SK-N-SH (cell line): ENCODE measurements around the gene MGLL. TPM values are rescaled to one million over a fixed set of nuclear protein-coding genes. Genes with fewer than 3 reads are reported as not detected.

Experiments
- CTCF ChIA-PET: fragments of 300-600, 350-600 bp; formaldehyde crosslinking; extraction: SDS; loops from one replicate; lab custom pipeline; 2021; lab: Yijun Ruan, JAX
- POLR2A ChIA-PET: fragments of 350-600 bp; sonication (Branson Sonifier 250); formaldehyde crosslinking; extraction: SDS; loops from one replicate; lab custom pipeline; 2020; ENCODE audit warnings: antibody characterized with exemption, inconsistent platforms; lab: Yijun Ruan, JAX
- DNase-seq: peaks from one replicate; pipeline ENCODE4 v3.0.0; 2012
- H2AFZ ChIP-seq: fragments of 200-600 bp; sonication (generic); 2 replicates; pipeline ENCODE4 v1.8.1; 2016; ENCODE audit warnings: antibody characterized with exemption, mild to moderate bottlenecking, low read depth
- H3F3A ChIP-seq: fragments of 200-600 bp; sonication (generic); replicated peaks from 2 replicates; pipeline ENCODE3; 2016; ENCODE audit warnings: antibody characterized with exemption, mild to moderate bottlenecking; ENCODE audit not compliant: insufficient read depth
- H3K27ac ChIP-seq, 2 experiments: fragments of 200-500 bp in 1 of 2; fragments of 200-600 bp in 1 of 2; sonication (Bioruptor generic) in 1 of 2; sonication (generic), shearing (Covaris generic) in 1 of 2; 2 replicates each; pipeline versions ENCODE4 v1.5.1 to v1.6.1; 2014 to 2016; ENCODE audit warnings: low read depth in 2 of 2, inconsistent platforms in 1 of 2, low read length in 1 of 2, mild to moderate bottlenecking in 1 of 2, mixed read lengths in 1 of 2
- H3K27me3 ChIP-seq: fragments of 200-600 bp; sonication (generic), shearing (Covaris generic); 2 replicates; pipeline ENCODE4 v1.6.1; 2016; ENCODE audit warnings: mixed run types; ENCODE audit not compliant: insufficient read depth
- H3K36me3 ChIP-seq, 2 experiments: fragments of 200-500 bp in 1 of 2; fragments of 200-600 bp in 1 of 2; sonication (Bioruptor generic) in 1 of 2; sonication (generic) in 1 of 2; replicated peaks in 1 of 2; 2 replicates each; pipeline versions ENCODE3 to v1.5.1; 2014 to 2016; ENCODE audit warnings: low read length in 1 of 2, mild to moderate bottlenecking in 1 of 2; ENCODE audit not compliant: insufficient read depth in 2 of 2, control insufficient read depth in 1 of 2
- H3K4me1 ChIP-seq, 2 experiments: fragments of 200-500 bp in 1 of 2; fragments of 200-600 bp in 1 of 2; sonication (Bioruptor generic) in 1 of 2; sonication (generic), shearing (Covaris generic) in 1 of 2; 2 replicates each; pipeline versions ENCODE4 v1.5.1 to v1.6.1; 2014 to 2016; ENCODE audit warnings: low read depth in 1 of 2, low read length in 1 of 2, mixed run types in 1 of 2; ENCODE audit not compliant: insufficient read depth in 2 of 2, control insufficient read depth in 1 of 2
- H3K4me2 ChIP-seq: fragments of 200-600 bp; sonication (generic), shearing (Covaris generic); 2 replicates; pipeline ENCODE4 v1.6.1; 2017; ENCODE audit warnings: mixed run types
- H3K4me3 ChIP-seq, 2 experiments: fragments of 200-500 bp in 1 of 2; fragments of 200-600 bp in 1 of 2; sonication (Bioruptor generic) in 1 of 2; sonication (generic), shearing (Covaris generic) in 1 of 2; 2 replicates each; pipeline versions ENCODE4 v1.5.1 to v1.8.1; 2014 to 2016; ENCODE audit warnings: low read depth in 2 of 2, inconsistent platforms in 1 of 2, low read length in 1 of 2, mild to moderate bottlenecking in 1 of 2, mixed read lengths in 1 of 2, moderate library complexity in 1 of 2
- H3K79me2 ChIP-seq: fragments of 200-600 bp; sonication (generic); 2 replicates; pipeline ENCODE4 v1.8.1; 2017; ENCODE audit warnings: mild to moderate bottlenecking; ENCODE audit not compliant: insufficient read depth
- H3K9ac ChIP-seq: fragments of 200-600 bp; sonication (generic); 2 replicates; pipeline ENCODE4 v1.6.1; 2017; ENCODE audit warnings: mixed run types
- H3K9me2 ChIP-seq: fragments of 200-600 bp; sonication (generic); 2 replicates; pipeline ENCODE4 v1.6.1; 2017; ENCODE audit warnings: mixed run types
- H3K9me3 ChIP-seq: fragments of 200-600 bp; sonication (generic); 2 replicates; pipeline ENCODE4 v1.6.1; 2017; ENCODE audit warnings: mixed run types, mild to moderate bottlenecking, moderate library complexity
- H4K20me1 ChIP-seq: fragments of 200-600 bp; sonication (generic); 2 replicates; pipeline ENCODE4 v1.6.1; 2017; ENCODE audit warnings: mild to moderate bottlenecking, mixed run types; ENCODE audit not compliant: insufficient read depth
- ELF1 ChIP-seq: IDR thresholded peaks from 2 replicates; pipeline ENCODE4 v1.4.0; 2012
- EP300 ChIP-seq, 2 experiments: IDR thresholded peaks; 2 replicates each; pipeline versions ENCODE4 v1.4.0 to v1.6.1; 2012; ENCODE audit warnings: borderline replicate concordance in 1 of 2, low read depth in 1 of 2, low read length in 1 of 2
- FOXJ3 ChIP-seq: sonication (generic); formaldehyde crosslinking; IDR thresholded peaks from 2 replicates; pipeline ENCODE4 v1.5.1; 2020; ENCODE audit warnings: mild to moderate bottlenecking, missing genetic modification reagents
- FOXM1 ChIP-seq: IDR thresholded peaks from 2 replicates; pipeline ENCODE4 v1.4.0; 2012; ENCODE audit warnings: low read depth, mild to moderate bottlenecking
- GABPA ChIP-seq: IDR thresholded peaks from 2 replicates; pipeline ENCODE4 v1.4.0; 2012; ENCODE audit warnings: low read depth, mild to moderate bottlenecking
- GATA2 ChIP-seq: sonication (generic); formaldehyde crosslinking; IDR thresholded peaks from 2 replicates; pipeline ENCODE4 v1.5.0; 2020; ENCODE audit warnings: mild to moderate bottlenecking, missing genetic modification reagents
- MEF2A ChIP-seq: IDR thresholded peaks from 2 replicates; pipeline ENCODE4 v1.4.0; 2012; ENCODE audit warnings: low read depth, borderline replicate concordance
- NRF1 ChIP-seq: IDR thresholded peaks from 2 replicates; pipeline ENCODE4 v1.6.1; 2012; ENCODE audit warnings: low read depth, mild to moderate bottlenecking, low read length
- POLR2AphosphoS5 ChIP-seq: IDR thresholded peaks from 2 replicates; pipeline ENCODE4 v1.6.1; 2012; ENCODE audit warnings: low read depth, low read length
- RAD21 ChIP-seq: IDR thresholded peaks from 2 replicates; pipeline ENCODE4 v1.6.1; 2012; ENCODE audit warnings: mild to moderate bottlenecking, low read length
- RCOR1 ChIP-seq: fragments of 150-350 bp; IDR thresholded peaks from 2 replicates; pipeline ENCODE4 v1.6.1; 2017; ENCODE audit warnings: antibody characterized with exemption, low read length
- RXRA ChIP-seq: IDR thresholded peaks from 2 replicates; pipeline ENCODE4 v1.4.0; 2012; ENCODE audit warnings: low read depth, mild to moderate bottlenecking, borderline replicate concordance
- TEAD4 ChIP-seq: IDR thresholded peaks from 2 replicates; pipeline ENCODE4 v1.4.0; 2012; ENCODE audit warnings: mild to moderate bottlenecking, borderline replicate concordance; ENCODE audit not compliant: insufficient read depth
- YY1 ChIP-seq: IDR thresholded peaks from 2 replicates; pipeline ENCODE4 v1.4.0; 2012; ENCODE audit warnings: low read depth, mild to moderate bottlenecking
- WGBS: methylation state at CpG from one replicate; pipeline ENCODE4 v1.1.6; 2017; ENCODE audit warnings: low lambda C conversion rate; 5-methylcytosine and 5-hydroxymethylcytosine counted together
- polyA plus RNA-seq, 3 experiments: library from polyadenylated mRNA; depleted of rRNA; stranded (reverse); fragments of >200 nt; gene quantifications; 2 replicates each; pipeline ENCODE4 v1.2.3, GENCODE V29; 2012
- TF ChIP-seq, protein P1 (sequence below): fragments of 200-600 bp; sonication (generic); IDR thresholded peaks from 2 replicates; pipeline ENCODE4 v1.6.1; 2017; ENCODE audit warnings: antibody characterized with exemption, mild to moderate bottlenecking, moderate library complexity
- TF ChIP-seq, protein P2 (sequence below): fragments of 150-350 bp; IDR thresholded peaks from 2 replicates; pipeline ENCODE4 v1.6.1; 2016; ENCODE audit warnings: mild to moderate bottlenecking, low read depth, low read length
- TF ChIP-seq, protein P3 (sequence below): fragments of 150-350 bp; IDR thresholded peaks from 2 replicates; pipeline ENCODE4 v1.6.1; 2017; ENCODE audit warnings: antibody characterized with exemption, low read length, low read depth, borderline replicate concordance
- TF ChIP-seq, protein P4 (sequence below): IDR thresholded peaks from 2 replicates; pipeline ENCODE4 v1.4.0; 2012; ENCODE audit warnings: low read depth

MGLL gene
- polyA plus RNA-seq, 1 of the 3 experiments (the other 2 are of a cell fraction) = 2.2 TPM

DNA sequence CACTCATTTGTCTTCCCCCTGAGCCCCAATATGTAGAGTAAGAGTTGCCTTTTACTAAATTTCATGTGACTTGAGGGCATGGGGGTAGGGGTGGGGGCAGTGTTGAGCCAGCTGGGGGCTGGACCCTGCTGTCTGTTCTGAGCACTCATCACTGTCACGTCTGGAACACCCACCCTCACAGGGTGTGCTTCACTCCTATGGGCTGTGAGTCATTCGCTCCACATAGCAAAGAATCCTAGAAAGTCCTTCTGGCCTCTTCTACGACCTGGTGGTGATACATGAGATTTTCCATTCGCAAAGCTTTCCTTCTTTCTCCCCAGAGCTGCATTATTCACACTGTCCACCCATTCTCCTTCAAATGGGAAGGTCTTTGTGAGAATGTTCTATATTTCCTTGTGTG lies 43.6 kb upstream of the MGLL start (continued):
- TF ChIP-seq, protein P1, sequence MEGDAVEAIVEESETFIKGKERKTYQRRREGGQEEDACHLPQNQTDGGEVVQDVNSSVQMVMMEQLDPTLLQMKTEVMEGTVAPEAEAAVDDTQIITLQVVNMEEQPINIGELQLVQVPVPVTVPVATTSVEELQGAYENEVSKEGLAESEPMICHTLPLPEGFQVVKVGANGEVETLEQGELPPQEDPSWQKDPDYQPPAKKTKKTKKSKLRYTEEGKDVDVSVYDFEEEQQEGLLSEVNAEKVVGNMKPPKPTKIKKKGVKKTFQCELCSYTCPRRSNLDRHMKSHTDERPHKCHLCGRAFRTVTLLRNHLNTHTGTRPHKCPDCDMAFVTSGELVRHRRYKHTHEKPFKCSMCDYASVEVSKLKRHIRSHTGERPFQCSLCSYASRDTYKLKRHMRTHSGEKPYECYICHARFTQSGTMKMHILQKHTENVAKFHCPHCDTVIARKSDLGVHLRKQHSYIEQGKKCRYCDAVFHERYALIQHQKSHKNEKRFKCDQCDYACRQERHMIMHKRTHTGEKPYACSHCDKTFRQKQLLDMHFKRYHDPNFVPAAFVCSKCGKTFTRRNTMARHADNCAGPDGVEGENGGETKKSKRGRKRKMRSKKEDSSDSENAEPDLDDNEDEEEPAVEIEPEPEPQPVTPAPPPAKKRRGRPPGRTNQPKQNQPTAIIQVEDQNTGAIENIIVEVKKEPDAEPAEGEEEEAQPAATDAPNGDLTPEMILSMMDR = no peak

DNA sequence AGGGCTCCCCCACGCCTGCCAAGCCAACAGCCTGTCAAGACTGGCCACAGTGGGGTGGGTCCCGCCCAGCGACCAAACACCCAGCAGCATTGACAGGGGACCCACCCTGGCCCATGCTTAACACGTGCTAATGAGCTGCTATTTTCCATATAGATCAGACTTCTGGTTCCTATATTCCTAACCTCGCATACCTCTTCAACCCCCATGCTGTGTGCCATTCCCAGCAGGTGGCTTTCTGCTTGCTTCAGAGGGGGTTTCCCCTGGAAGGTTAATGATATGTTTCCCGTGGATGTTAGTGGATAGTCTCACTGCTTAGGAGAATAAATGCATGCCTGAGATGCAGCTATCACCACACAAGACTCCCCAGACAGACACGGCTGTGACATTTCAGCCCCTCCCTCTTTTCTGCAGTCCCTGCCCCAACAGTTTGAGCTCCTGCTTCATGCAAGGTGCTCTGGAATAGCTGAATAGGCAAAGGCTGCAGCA lies 37.9 kb upstream of the MGLL start:
- no peak overlapping the region for H2AFZ ChIP-seq
- H3K9me2 ChIP-seq = no peaks in the 10 kb centered on the region
- WGBS = 64% methylated on average over 7 of the region's 7 CpGs
- H3F3A ChIP-seq = no peaks in the 10 kb centered on the region
- H3K4me1 ChIP-seq = no peaks in the 10 kb centered on the region; a peak in 1 of 4 replicates
- no peak for DNase-seq
- no peak overlapping the region for H3K27ac ChIP-seq
- ChIA-PET CTCF (no interaction called here), POLR2A (no interaction called here)
- no peaks in the 10 kb centered on the region for H3K9me3 ChIP-seq
- no peaks in the 10 kb centered on the region for H3K79me2 ChIP-seq
- no peak overlapping the region for H3K4me3 ChIP-seq
- H3K9ac ChIP-seq = no peak overlapping the region
- no peaks in the 10 kb centered on the region for H3K27me3 ChIP-seq
- TF ChIP-seq EP300 (IDR thresholded peaks at IDR 0.05; ENCODE audit: borderline replicate concordance in 1 of 2, low read depth in 1 of 2, low read length in 1 of 2) (no peak), NRF1 (no peak), GABPA (no peak), FOXJ3 (CRISPR knock-in tag) (no peak), YY1 (no peak), RCOR1 (no peak), RXRA (no peak), TEAD4 (no peak), FOXM1 (no peak), RAD21 (no peak), ELF1 (no peak)
- TF ChIP-seq, protein P2, sequence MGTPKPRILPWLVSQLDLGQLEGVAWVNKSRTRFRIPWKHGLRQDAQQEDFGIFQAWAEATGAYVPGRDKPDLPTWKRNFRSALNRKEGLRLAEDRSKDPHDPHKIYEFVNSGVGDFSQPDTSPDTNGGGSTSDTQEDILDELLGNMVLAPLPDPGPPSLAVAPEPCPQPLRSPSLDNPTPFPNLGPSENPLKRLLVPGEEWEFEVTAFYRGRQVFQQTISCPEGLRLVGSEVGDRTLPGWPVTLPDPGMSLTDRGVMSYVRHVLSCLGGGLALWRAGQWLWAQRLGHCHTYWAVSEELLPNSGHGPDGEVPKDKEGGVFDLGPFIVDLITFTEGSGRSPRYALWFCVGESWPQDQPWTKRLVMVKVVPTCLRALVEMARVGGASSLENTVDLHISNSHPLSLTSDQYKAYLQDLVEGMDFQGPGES = no peak
- H3K4me2 ChIP-seq = no peak overlapping the region
- no peaks in the 10 kb centered on the region for H4K20me1 ChIP-seq
- no peaks in the 10 kb centered on the region for H3K36me3 ChIP-seq

DNA sequence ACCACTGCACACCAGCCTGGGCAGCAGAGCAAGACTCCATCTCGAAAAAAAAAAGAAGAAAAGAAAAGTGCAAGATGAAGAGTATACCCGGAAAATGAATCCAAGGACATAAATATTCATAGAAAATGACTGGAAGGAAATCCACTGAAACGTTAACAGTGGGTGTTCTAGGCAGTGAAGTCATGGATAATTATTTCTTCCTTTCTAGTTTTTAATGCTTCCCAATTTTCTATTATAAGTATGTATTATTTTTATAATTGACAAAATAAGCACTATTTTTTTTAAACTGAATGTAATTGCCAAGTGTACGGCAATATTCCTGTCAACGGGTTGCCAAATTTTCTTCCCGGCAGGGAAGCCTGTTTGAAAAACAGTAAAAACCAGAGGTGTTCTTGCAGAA lies 37.4 kb upstream of the MGLL start:
- DNase-seq = no peak
- WGBS = 74% methylated on average over 6 of the region's 6 CpGs
- CTCF ChIA-PET = no interaction called here
- Histone ChIP-seq H3K79me2 (no peaks in the 10 kb centered on the region), H3K4me3 (no peak overlapping the region), H3K4me2 (no peak overlapping the region), H3K36me3 (no peaks in the 10 kb centered on the region), H2AFZ (no peak overlapping the region), H3K9me3 (no peaks in the 10 kb centered on the region), H3K27ac (no peak overlapping the region), H3F3A (no peaks in the 10 kb centered on the region), H4K20me1 (no peaks in the 10 kb centered on the region), H3K27me3 (no peaks in the 10 kb centered on the region), H3K9ac (no peak overlapping the region), H3K9me2 (no peaks in the 10 kb centered on the region), H3K4me1 (no peaks in the 10 kb centered on the region; a peak in 1 of 4 replicates)
- POLR2A ChIA-PET = no interaction called here
- TF ChIP-seq MEF2A = no peak
- TF ChIP-seq POLR2AphosphoS5 = no peak
- TF ChIP-seq, protein P3, sequence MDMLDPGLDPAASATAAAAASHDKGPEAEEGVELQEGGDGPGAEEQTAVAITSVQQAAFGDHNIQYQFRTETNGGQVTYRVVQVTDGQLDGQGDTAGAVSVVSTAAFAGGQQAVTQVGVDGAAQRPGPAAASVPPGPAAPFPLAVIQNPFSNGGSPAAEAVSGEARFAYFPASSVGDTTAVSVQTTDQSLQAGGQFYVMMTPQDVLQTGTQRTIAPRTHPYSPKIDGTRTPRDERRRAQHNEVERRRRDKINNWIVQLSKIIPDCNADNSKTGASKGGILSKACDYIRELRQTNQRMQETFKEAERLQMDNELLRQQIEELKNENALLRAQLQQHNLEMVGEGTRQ = no peak
- no peak for TF ChIP-seq RXRA
- TF ChIP-seq, protein P4, sequence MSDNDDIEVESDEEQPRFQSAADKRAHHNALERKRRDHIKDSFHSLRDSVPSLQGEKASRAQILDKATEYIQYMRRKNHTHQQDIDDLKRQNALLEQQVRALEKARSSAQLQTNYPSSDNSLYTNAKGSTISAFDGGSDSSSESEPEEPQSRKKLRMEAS = no peak
- no peak for TF ChIP-seq GATA2 (CRISPR knock-in tag)
- no peak for TF ChIP-seq RCOR1
